ENCODE measurements around the gene PDILT.
A peak's percentile ranks its signal among the peaks of the same experiment; 100 is the strongest.
"Not testable (repeated sequence)": the region's sequence is repeated elsewhere in the genome, so short reads cannot be mapped to it uniquely, and the experiment has no call there.

PDILT gene

GRCh38 chr16:20404637-20405036, at the start of gene PDILT:
PDILT (minus strand) TSS chr16:20404737; CDS start chr16:20399300, 5,437 bp downstream.
- DNase-seq = no peak

GRCh38 chr16:20453633-20454032, 49.1 kb upstream of the PDILT start:
- DNase-seq = not testable (repeated sequence)

- not testable (repeated sequence) for DNase-seq
Observed at GRCh38 chr16:20451364-20451763, 46.8 kb upstream of the PDILT start, which contains the start of gene ACSM2A. ACSM2A (plus strand) TSS chr16:20451521; CDS start chr16:20460115, 8,594 bp downstream.

GRCh38 chr16:20446652-20447393, 42.3 kb upstream of the PDILT start:
- not testable (repeated sequence) for DNase-seq

- not testable (repeated sequence) for DNase-seq
Observed at GRCh38 chr16:20441859-20442258, 37.3 kb upstream of the PDILT start.

GRCh38 chr16:20441191-20441590, 36.7 kb upstream of the PDILT start:
- no peak for DNase-seq

GRCh38 chr16:20440731-20441130, 36.2 kb upstream of the PDILT start:
- not testable (repeated sequence) for DNase-seq

- not testable (repeated sequence) for DNase-seq
Observed at GRCh38 chr16:20439820-20440231, 35.3 kb upstream of the PDILT start.

GRCh38 chr16:20438950-20439349, 34.4 kb upstream of the PDILT start:
- DNase-seq = not testable (repeated sequence)

- DNase-seq = no peak
Observed at GRCh38 chr16:20430948-20431347, 26.4 kb upstream of the PDILT start.

GRCh38 chr16:20430480-20430879, 25.9 kb upstream of the PDILT start:
- DNase-seq = not testable (repeated sequence)

- not testable (repeated sequence) for DNase-seq
Observed at GRCh38 chr16:20429499-20429898, 25.0 kb upstream of the PDILT start.

GRCh38 chr16:20427401-20427797, 22.9 kb upstream of the PDILT start:
- not testable (repeated sequence) for DNase-seq

GRCh38 chr16:20424129-20424866, 19.8 kb upstream of the PDILT start:
- no peak for DNase-seq

GRCh38 chr16:20423772-20424128, 19.2 kb upstream of the PDILT start:
- DNase-seq = not testable (repeated sequence)

GRCh38 chr16:20421748-20422147, 17.2 kb upstream of the PDILT start:
- DNase-seq = not testable (repeated sequence)

- DNase-seq = not testable (repeated sequence)
Observed at GRCh38 chr16:20419093-20419492, 14.6 kb upstream of the PDILT start.

GRCh38 chr16:20415541-20415940, 11.0 kb upstream of the PDILT start:
- no peak for DNase-seq

GRCh38 chr16:20411055-20411454, 6.5 kb upstream of the PDILT start:
- DNase-seq = peak; percentile 43

GRCh38 chr16:20410121-20410723, 5.7 kb upstream of the PDILT start:
- peak; percentile 70 for DNase-seq

GRCh38 chr16:20409398-20410120, 5.0 kb upstream of the PDILT start, which contains the start of gene ACSM5:
ACSM5 (plus strand) TSS chr16:20409534; CDS start chr16:20411485, 1,951 bp downstream.
- DNase-seq = peak; percentile 63

- DNase-seq = no peak
Observed at GRCh38 chr16:20402651-20403050, 1.9 kb downstream of the PDILT start.
